ENCODE measurements around the gene MYEF2. TPM values are rescaled to one million over a fixed set of nuclear protein-coding genes. Genes with fewer than 3 reads are reported as not detected.

MYEF2 gene
- total and polyA plus RNA-seq, 4 experiments from 2014 or later, result 1.6 to 18.9 (median 10.4) TPM

- Mint-ChIP-seq H3K4me1 (no peaks in the 10 kb centered on the region), H3K4me3 (no peak overlapping the region), H3K9me3 (peaks cover 0 to 2% (median 0%) of the 10 kb centered on the region in 8 donors), H3K27ac (no peak overlapping the region), H3K27me3 (no peaks in the 10 kb centered on the region), H3K36me3 (no peaks in the 10 kb centered on the region)
- Histone ChIP-seq H3K9me3 (ENCODE audit: control insufficient read depth in 1 of 2, low read length in 2 of 2) (no peaks in the 10 kb centered on the region), H3K36me3 (ENCODE audit: insufficient read depth, low read length) (no peaks in the 10 kb centered on the region), H3K4me3 (ENCODE audit: low read length in 2 of 2) (no peak overlapping the region), H3K4me1 (ENCODE audit: insufficient read depth, low read length) (no peaks in the 10 kb centered on the region), H3K27ac (ENCODE audit: low read depth, low read length) (no peak overlapping the region), H3K27me3 (ENCODE audit: insufficient read depth, low read length) (no peaks in the 10 kb centered on the region)
- ChIA-PET POLR2A (ENCODE audit: partially characterized antibody) (no interaction called here), CTCF (ENCODE audit: partially characterized antibody) (no interaction called here)
- DNase-seq, result no peak
- intact Hi-C loops (cut with micrococcal nuclease), result no loop called here
Observed at GRCh38 chr15:48090115-48090514, 88.0 kb downstream of the MYEF2 start.

GRCh38 chr15:48089702-48090101 lies 88.4 kb downstream of the MYEF2 start:
- POLR2A ChIA-PET (ENCODE audit: partially characterized antibody), result no interaction called here
- CTCF ChIA-PET (ENCODE audit: partially characterized antibody), result no interaction called here
- Histone ChIP-seq H3K9me3 (ENCODE audit: control insufficient read depth in 1 of 2, low read length in 2 of 2) (no peaks in the 10 kb centered on the region), H3K4me1 (ENCODE audit: insufficient read depth, low read length) (no peaks in the 10 kb centered on the region), H3K36me3 (ENCODE audit: insufficient read depth, low read length) (no peaks in the 10 kb centered on the region), H3K27ac (ENCODE audit: low read depth, low read length) (no peak overlapping the region), H3K4me3 (ENCODE audit: low read length in 2 of 2) (no peak overlapping the region), H3K27me3 (ENCODE audit: insufficient read depth, low read length) (no peaks in the 10 kb centered on the region)
- intact Hi-C loops (cut with micrococcal nuclease), result no loop called here
- Mint-ChIP-seq H3K36me3 (no peaks in the 10 kb centered on the region), H3K9me3 (no peaks in the 10 kb centered on the region), H3K4me1 (no peaks in the 10 kb centered on the region), H3K4me3 (no peak overlapping the region), H3K27ac (no peak overlapping the region), H3K27me3 (no peaks in the 10 kb centered on the region)
- DNase-seq, result no peak

DNA sequence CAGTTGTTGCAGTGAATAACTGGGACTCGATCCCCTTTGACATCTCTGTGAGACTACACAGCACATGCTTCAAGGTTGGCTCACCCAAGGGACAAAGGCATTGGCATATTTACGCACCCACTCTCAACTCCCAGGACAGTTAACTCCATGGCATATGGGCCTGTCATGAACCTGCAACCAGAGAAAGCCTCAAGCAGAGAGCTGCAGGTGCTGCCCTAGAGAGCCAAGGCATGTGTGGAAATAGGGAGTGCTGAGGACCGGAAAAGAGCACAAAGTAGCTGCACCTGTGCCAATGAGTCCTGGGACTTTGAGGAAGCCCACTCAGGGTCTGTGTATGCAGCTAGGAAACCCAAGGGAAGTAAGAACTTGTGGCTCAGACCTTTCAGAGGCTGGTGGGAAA lies 90.3 kb downstream of the MYEF2 start:
- Mint-ChIP-seq H3K4me1 (no peaks in the 10 kb centered on the region), H3K27me3 (no peaks in the 10 kb centered on the region), H3K4me3 (no peak overlapping the region), H3K27ac (no peak overlapping the region), H3K9me3 (no peaks in the 10 kb centered on the region), H3K36me3 (no peaks in the 10 kb centered on the region)
- H3K4me3 ChIP-seq (ENCODE audit: low read length in 2 of 2), result no peak overlapping the region
- DNase-seq, result no peak
- POLR2A ChIA-PET (ENCODE audit: partially characterized antibody), result no interaction called here
- CTCF ChIA-PET (ENCODE audit: partially characterized antibody), result no interaction called here
- H3K27me3 ChIP-seq (ENCODE audit: insufficient read depth, low read length), result no peaks in the 10 kb centered on the region
- no peaks in the 10 kb centered on the region for H3K9me3 ChIP-seq (ENCODE audit: control insufficient read depth in 1 of 2, low read length in 2 of 2)
- no peak overlapping the region for H3K27ac ChIP-seq (ENCODE audit: low read depth, low read length)
- no peaks in the 10 kb centered on the region for H3K4me1 ChIP-seq (ENCODE audit: insufficient read depth, low read length)
- H3K36me3 ChIP-seq (ENCODE audit: insufficient read depth, low read length), result no peaks in the 10 kb centered on the region
- intact Hi-C loops (cut with micrococcal nuclease), result no loop called here

GRCh38 chr15:48086576-48086975 lies 91.5 kb downstream of the MYEF2 start:
- H3K4me1 ChIP-seq (ENCODE audit: insufficient read depth, low read length), result no peaks in the 10 kb centered on the region

DNA sequence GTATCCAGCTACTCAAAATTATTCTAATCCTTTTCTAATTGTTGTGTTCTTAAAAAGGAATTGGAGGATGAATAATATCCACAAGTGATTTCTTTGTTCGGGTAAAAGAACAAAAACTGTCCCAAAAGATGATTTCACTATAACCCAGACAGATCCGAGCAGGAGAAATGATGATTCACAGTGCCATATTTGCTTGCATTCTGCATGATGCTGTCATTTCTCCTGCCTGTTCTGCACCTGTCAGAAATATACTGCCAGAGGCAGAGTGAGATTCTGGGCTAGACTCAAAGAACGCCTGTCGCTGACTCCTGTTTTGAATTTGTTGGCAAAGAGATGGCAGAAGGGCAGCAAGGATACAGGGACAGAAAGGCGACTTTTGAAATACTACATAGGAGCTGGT lies 92.0 kb downstream of the MYEF2 start:
- intact Hi-C loops (cut with micrococcal nuclease), result no loop called here
- no peak for DNase-seq
- Mint-ChIP-seq H3K27me3 (peaks cover 4 to 5% of the 10 kb centered on the region in 2 donors), H3K4me3 (no peak overlapping the region), H3K4me1 (no peaks in the 10 kb centered on the region), H3K27ac (no peak overlapping the region), H3K36me3 (no peaks in the 10 kb centered on the region), H3K9me3 (peaks cover 0 to 3% (median 0%) of the 10 kb centered on the region in 8 donors)
- Histone ChIP-seq H3K4me3 (ENCODE audit: low read length in 2 of 2) (no peak overlapping the region), H3K9me3 (ENCODE audit: control insufficient read depth in 1 of 2, low read length in 2 of 2) (no peaks in the 10 kb centered on the region), H3K36me3 (ENCODE audit: insufficient read depth, low read length) (no peaks in the 10 kb centered on the region), H3K27me3 (ENCODE audit: insufficient read depth, low read length) (no peaks in the 10 kb centered on the region), H3K27ac (ENCODE audit: low read depth, low read length) (no peak overlapping the region), H3K4me1 (ENCODE audit: insufficient read depth, low read length) (no peaks in the 10 kb centered on the region)
- POLR2A ChIA-PET (ENCODE audit: partially characterized antibody), result no interaction called here
- CTCF ChIA-PET (ENCODE audit: partially characterized antibody), result no interaction called here

More at GRCh38 chr15:48086576-48086975, 91.5 kb downstream of the MYEF2 start:
- Mint-ChIP-seq H3K9me3 (peaks cover 0 to 3% (median 0%) of the 10 kb centered on the region in 8 donors), H3K36me3 (no peaks in the 10 kb centered on the region), H3K4me1 (no peaks in the 10 kb centered on the region), H3K27me3 (peaks cover 4 to 5% of the 10 kb centered on the region in 2 donors), H3K4me3 (no peak overlapping the region), H3K27ac (no peak overlapping the region)
- Histone ChIP-seq H3K27ac (ENCODE audit: low read depth, low read length) (no peak overlapping the region), H3K4me3 (ENCODE audit: low read length in 2 of 2) (no peak overlapping the region), H3K9me3 (ENCODE audit: control insufficient read depth in 1 of 2, low read length in 2 of 2) (no peaks in the 10 kb centered on the region), H3K27me3 (ENCODE audit: insufficient read depth, low read length) (no peaks in the 10 kb centered on the region), H3K36me3 (ENCODE audit: insufficient read depth, low read length) (no peaks in the 10 kb centered on the region)
- DNase-seq, result no peak
- ChIA-PET POLR2A (ENCODE audit: partially characterized antibody) (no interaction called here), CTCF (ENCODE audit: partially characterized antibody) (no interaction called here)
- intact Hi-C loops (cut with micrococcal nuclease), result no loop called here

GRCh38 chr15:48085591-48085930 lies 92.5 kb downstream of the MYEF2 start:
- intact Hi-C loops (cut with micrococcal nuclease), result no loop called here
- Histone ChIP-seq H3K27me3 (ENCODE audit: insufficient read depth, low read length) (no peaks in the 10 kb centered on the region), H3K4me1 (ENCODE audit: insufficient read depth, low read length) (no peaks in the 10 kb centered on the region), H3K9me3 (ENCODE audit: control insufficient read depth in 1 of 2, low read length in 2 of 2) (no peaks in the 10 kb centered on the region), H3K27ac (ENCODE audit: low read depth, low read length) (no peak overlapping the region), H3K36me3 (ENCODE audit: insufficient read depth, low read length) (no peaks in the 10 kb centered on the region), H3K4me3 (ENCODE audit: low read length in 2 of 2) (no peak overlapping the region)
- peaks cover 0 to 3% (median 0%) of the 10 kb centered on the region in 8 donors for H3K9me3 Mint-ChIP-seq
- peaks cover 5% of the 10 kb centered on the region in 2 donors for H3K27me3 Mint-ChIP-seq
- H3K4me1 Mint-ChIP-seq, result no peaks in the 10 kb centered on the region
- ChIA-PET CTCF (ENCODE audit: partially characterized antibody) (no interaction called here), POLR2A (ENCODE audit: partially characterized antibody) (no interaction called here)
- no peak overlapping the region for H3K27ac Mint-ChIP-seq
- no peak overlapping the region for H3K4me3 Mint-ChIP-seq
- no peak for DNase-seq
- no peaks in the 10 kb centered on the region for H3K36me3 Mint-ChIP-seq

DNA sequence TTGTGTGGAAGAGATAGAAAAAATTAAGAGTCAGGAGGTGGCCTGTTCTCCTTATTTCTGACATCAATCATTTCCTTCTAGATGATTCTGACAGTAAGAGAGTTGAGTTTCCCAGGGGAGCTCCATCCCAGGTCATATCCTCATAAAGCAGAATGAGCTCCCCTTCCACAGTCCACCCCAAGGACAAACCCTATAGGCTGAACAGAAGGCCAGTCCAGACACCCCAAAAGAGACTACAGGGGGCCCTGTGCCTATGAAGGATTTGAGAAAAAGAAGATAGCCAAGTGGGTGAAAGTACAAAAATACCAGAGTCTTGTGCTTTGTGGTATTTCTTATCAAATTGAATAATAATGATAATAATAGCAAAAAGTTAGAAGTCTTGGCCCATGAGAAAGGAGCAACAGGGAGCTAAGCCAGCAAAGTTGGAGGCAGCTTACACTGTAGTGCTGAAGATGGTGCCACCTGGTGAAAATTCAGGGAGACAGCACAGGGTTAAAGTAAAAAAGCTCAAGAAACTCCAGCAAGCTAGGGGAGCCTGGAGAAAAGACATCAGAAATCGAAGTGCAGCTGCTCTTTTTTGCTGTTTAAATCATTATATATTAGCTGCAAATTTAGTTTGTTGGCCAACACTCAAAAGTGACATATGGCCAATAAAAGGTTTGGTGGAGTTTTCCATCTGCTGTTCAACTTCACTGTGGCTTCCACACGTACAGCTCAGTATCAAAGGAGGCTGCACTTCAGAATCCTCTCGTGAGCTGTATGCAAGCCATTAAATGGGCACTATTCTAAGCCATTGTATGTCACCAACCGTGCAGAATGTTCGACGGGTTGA lies 93.1 kb downstream of the MYEF2 start:
- H3K27me3 Mint-ChIP-seq, result peaks cover 5 to 7% of the 10 kb centered on the region in 2 donors
- intact Hi-C loops (cut with micrococcal nuclease), result no loop called here
- ChIA-PET CTCF (ENCODE audit: partially characterized antibody) (no interaction called here), POLR2A (ENCODE audit: partially characterized antibody) (no interaction called here)
- H3K36me3 ChIP-seq (ENCODE audit: insufficient read depth, low read length), result no peaks in the 10 kb centered on the region
- no peak overlapping the region for H3K27ac ChIP-seq (ENCODE audit: low read depth, low read length)
- peaks cover 0 to 3% (median 0%) of the 10 kb centered on the region in 8 donors for H3K9me3 Mint-ChIP-seq
- H3K4me1 Mint-ChIP-seq, result no peaks in the 10 kb centered on the region
- H3K4me3 Mint-ChIP-seq, result peak overlapping the region in 1 of 8 donors; percentile 31
- H3K36me3 Mint-ChIP-seq, result no peaks in the 10 kb centered on the region
- H3K4me3 ChIP-seq (ENCODE audit: low read length in 2 of 2), result no peak overlapping the region
- H3K9me3 ChIP-seq (ENCODE audit: control insufficient read depth in 1 of 2, low read length in 2 of 2), result no peaks in the 10 kb centered on the region
- no peaks in the 10 kb centered on the region for H3K27me3 ChIP-seq (ENCODE audit: insufficient read depth, low read length)
- H3K4me1 ChIP-seq (ENCODE audit: insufficient read depth, low read length), result no peaks in the 10 kb centered on the region
- DNase-seq, result no peak
- H3K27ac Mint-ChIP-seq, result no peak overlapping the region

Data from CD4-positive, alpha-beta memory T cell (primary cell).